ENCODE measurements around the gene PDE1C.
"Not testable (repeated sequence)": the region's sequence is repeated elsewhere in the genome, so short reads cannot be mapped to it uniquely, and the experiment has no call there.

The PDE1C gene

DNA sequence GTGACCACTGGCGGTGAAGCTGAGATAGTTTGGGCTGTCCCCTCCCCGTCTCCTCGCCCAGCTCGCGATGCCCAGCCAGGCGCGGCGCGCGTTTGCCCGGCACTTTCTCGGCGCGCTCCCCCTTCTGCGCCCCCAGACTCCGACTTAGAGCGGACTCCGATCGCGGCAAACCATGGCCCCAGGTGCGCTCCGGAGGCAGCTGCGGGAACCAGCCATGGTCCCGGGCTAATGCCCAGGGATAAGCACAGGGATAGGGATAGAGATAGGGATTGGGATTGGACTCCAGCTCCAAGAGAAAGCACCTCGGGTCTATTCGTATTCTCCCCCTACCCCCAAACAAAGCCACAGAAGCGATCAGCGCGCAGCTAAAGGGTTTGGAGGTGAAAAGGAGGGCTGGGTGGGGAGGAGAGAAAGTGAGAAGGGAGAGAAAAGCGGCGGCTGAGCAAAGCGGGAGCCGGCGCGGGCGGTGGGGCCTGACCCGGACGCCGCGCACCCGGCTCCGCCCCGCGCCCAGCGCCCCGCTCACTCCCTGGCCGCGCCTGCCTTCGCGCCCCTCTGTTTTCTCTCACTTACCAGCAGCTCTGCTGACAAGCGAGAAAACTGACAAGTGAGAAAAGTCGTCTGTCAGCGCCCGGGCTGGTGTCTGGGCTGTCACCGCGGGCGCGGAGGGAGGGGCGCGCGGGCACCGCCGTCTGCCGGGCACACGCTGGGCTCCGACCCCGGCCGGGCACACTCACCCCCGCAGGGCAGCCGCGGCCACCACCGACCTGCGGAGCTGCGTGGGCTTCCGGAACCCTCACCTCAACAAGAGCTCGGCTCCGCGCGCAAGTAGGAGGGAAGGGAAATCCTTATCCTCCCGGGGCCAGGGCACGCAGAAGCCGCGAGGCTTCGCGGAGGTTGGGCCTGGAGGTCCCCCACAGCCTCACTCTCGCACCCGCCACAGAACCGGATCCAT is at the start of gene PDE1C:
Gene PDE1C, minus strand, starts transcription at position 2 of the 955 bp plus-strand sequence.
- DNase-seq = no peak

DNA sequence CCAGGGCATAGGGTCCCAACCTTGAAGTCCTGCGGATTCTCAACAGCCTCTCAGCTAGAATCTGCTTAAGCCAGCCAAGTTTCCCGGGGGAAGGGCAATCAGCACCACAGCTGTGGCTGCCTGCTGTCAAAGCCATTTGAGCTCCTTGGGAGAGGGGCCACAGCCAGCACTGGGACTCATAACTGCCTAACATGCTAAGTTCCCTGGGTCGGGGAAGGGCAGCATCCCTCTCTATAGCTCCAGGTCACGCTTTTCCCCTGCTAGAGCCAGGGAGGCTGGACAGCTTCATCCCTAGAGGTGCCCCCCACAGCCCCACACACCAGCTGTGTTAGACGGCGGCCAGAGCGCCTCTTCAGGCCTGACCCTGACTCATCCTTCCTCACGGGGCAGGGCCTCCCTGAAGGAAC is 49.6 kb upstream of the PDE1C start:
- DNase-seq = no peak

DNA sequence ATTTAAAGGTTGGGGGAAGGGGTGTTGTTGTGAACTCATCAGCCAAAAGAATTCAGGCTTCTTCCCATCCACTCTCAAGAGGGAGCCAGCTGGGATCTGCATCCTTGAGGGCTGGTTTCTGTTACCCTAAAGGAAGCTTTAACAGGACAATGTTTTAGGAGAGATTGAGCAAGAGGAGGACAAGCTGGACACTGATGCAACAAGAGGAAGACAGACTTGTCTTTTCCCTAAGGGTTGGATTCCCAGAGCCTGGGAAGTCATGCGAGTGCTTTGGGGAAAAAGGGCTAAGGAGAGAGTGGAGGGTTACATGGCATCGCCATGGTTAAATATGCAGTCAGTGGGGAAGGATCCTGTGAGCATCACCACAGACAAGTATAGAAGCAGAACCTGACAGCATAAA is 47.6 kb upstream of the PDE1C start:
- DNase-seq = no peak

DNA sequence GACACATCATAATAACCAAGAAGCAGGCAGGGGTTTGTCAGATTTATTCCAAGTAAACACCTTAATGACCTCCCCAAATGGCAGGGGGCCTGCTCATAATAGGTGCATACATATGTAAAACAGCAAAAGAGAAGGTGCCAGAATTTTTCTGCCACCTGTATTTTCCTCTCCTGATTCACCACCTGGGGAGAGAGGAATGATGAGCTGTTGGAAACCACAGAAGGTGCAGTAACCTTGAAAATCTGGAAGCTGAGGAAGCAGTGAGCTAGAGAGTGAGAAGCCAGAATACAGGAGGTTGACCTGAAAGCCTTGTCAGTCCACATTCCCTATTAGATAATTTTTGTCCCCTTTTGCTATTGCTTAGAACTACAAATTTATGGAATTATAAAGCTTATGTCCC is 46.2 kb upstream of the PDE1C start:
- no peak for DNase-seq

DNA sequence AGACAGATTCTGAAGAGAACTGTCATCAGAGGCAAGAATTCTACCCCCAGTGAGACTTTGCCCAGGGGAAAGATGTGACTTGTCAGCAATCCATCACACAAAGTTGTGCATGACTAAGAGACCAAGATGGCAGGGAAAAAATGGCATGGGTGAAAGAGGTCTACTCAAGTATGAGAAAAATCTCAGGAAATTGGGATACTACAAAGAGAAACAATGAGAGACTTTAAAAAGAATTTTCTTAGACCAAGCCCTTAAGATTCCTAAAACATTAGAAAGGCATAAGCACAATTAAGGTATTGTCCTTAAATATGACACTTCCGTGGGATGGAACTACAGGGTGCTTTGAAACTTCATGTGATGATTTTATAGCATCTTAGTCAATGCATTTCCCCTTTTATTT is 45.6 kb upstream of the PDE1C start:
- no peak for DNase-seq

DNA sequence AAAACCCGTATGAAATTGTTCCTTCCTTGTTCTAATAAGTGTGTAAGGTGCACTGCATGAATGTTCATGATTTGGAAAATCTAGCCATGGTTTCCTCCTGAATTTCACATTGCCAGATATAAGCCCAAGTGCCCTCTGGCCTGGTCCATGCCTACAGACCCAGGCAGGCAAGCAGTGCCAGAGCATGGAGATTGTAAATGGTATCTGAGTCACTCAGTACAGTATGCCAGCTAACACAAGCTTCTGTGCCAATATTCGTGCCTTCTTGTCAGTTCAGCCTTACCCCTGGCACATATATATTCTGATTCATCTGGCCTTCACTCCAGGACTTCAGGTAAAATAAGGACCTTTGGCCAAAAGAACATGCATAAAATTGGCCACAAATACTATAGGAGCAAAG is 38.4 kb upstream of the PDE1C start:
- DNase-seq = no peak

DNA sequence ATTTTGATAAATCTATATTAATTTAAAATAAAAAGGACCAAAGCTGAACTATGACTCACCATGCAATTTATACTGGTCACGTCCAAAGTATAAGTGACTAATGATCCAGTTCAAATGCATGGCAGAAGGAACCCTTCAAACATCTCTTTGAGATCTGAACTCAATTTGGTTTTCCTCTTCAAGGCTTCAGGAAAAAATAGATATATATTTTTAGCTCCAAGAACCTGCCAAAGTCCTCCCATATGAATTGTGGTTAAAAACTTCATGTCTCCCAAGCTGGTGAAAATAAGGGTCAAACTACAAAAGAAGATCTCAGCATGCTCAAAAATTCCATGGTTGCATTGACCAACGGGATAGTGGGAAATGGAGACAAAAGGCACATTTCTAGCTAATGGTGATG is 34.6 kb upstream of the PDE1C start:
- DNase-seq = no peak

DNA sequence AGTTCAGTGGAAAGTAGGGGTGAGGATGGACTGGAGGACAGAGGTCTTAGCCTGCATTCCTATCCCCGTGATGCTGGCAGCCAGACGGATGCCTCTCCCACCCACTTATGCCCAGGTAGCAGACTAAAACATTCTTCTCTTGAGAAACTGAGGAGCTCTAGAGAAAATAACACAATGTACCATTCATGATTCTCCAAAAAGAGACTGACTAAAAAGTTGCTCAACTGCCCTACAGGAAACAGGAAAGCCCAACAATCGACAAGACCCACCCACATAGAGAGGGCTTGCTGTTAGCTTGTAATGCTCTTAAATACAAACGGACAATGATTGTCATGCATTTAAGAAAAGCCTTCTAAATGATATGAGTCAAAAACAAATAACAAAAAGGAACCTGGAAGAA is 33.2 kb upstream of the PDE1C start:
- DNase-seq = no peak

DNA sequence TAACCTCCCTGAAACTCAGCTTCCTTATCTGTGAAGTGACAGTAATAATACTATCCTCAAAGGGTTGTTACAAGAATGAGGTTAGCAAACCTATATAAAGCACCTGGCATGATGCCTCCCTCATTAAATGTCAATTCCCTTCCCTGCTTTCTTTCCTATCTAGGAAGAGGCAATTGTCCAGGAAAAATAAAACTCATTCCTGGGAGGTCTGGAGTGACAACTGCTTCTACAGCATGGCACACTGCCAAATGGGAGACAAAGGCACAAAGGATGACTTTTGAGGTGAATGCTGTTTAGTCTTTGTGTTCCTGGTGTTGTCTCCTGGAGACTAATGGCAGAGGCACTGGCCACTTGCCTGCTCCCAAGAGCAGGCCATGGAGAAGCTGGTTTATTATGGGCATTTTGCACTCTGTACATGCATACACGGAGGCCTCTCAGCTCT is 32.2 kb upstream of the PDE1C start:
- no peak for DNase-seq

DNA sequence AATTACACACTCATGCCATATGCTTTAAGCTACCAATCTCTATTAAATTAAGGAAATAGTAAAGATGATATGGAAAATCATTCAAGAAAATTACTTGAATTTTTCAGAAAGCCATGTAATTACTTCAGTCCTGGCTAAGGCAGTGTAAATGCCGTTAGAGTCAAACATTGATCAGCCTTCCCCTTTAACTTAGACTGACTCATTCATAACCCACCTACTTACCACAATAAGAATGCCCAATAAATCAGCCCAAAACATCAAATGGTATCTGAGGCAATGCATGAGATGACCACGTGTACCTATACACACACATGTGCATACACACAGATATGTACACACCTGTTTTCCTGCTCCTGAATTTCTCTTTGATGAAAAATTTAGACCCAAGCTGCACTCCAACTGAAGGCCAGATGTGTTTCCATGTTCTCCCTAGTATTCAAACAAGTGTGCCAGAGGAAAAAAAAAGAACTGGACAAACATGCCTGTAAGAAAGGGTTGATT is 30.2 kb upstream of the PDE1C start:
- DNase-seq = no peak

DNA sequence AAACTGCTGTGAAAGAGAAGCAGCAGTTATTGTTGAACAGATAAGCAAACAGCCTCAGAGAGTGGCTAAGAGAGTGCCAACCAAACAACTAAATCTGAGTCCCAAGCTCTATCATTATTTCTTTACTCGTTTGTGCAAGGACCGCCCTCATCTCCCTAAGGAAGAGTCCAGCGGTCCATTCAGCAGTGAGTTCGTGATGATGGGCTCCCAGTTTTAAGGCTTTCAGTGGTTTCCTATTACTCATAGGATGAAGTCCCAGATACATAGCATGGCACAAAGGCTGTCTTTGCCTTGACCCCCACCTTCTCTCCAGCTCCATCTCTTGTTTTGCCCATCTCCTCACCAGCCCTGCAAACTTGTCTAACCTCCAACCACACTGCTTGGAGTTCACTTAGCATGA is 24.3 kb upstream of the PDE1C start:
- no peak for DNase-seq

DNA sequence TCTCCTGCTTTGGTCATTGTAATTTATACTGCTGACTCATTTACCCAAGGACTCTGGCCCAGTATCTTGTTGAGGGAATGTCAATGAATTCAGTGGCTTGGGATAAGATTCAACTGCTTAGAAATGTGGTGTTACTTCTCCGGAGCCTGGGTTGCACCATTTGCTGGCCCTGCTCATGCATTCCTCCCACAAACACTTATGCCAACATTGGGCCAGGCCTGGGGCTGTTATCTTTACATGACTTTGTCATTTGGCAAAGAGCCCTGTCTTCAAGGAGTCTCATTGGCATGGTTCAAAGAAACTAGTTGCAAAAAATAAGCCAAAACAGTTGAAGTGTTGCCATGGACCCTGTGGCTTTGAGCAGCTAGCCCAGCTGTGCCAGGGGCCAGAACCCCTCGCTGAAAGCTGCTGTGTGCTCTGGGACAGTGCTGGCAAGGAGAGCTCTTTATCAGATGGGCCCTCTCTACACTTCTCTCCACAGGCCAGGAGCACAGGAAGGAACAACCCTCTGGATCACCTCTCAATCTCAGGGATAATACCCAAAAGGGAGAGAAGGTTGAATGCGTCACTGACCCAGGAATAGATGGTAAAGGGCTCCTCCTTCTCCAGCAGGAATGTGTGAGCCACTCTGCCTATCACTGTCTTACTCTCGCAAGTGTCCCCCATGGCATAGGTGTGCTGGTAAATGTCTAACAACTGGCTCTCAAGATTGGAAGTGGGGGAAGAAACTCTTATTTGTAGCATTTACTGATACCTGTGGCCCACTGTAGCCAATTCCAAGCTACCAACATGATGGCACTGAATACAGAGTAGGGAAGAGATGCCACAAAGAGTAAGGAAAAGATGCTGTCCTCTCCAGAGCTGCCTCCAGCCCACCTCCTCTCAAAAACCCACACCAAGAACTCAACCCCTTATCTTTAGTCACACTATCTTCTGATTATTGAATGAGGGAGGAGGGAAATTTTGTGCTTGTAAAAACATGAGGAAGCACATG is 23.5 kb upstream of the PDE1C start:
- no peak for DNase-seq

DNA sequence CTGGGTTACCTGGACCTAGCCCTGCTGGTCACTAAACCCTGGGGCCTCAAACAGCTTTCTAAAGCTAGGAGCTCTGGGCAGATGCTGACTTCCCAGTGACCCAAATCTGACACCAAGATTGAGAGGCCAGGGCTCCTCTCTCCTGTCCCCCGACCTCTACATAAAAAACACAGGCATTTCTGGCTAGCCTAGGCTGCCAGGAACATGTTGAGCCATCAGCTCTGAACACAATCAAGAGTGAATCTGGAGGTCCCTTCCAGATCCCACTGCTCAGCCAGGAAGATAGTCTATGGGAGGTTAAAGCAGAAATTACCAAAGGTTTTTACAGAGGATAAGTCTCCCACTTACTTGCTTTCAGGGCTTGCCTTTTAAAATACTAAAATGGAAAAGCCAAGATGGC is 22.1 kb upstream of the PDE1C start:
- no peak for DNase-seq

DNA sequence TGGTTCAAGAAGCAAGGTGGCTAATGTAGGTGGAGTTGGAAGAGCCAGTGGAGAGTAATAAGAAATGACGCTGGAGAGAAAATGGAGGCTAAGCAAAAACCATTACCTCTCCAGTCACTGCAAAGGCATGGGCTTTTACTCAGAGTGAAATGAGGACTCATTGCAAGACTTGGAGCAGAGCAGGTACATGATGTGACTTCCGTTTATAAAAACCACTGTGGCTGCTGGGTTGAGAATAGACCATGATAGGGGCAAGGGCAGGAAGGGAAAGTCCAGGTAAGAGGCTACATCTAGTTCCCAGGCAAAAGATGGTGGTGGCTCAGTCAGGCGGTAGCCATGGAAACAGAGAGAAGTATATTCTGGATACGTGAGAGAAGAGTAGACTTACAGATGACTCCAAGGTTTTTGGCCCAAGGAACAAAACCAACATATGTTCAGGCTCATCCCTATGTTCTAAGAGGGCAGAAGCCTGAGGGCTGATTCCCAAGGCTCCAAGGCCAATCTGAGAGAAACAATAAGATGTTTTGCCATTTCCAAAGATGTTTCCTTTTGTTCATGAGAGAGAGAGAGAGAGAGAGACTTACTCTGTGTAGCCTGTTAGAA is 21.5 kb upstream of the PDE1C start:
- no peak for DNase-seq

DNA sequence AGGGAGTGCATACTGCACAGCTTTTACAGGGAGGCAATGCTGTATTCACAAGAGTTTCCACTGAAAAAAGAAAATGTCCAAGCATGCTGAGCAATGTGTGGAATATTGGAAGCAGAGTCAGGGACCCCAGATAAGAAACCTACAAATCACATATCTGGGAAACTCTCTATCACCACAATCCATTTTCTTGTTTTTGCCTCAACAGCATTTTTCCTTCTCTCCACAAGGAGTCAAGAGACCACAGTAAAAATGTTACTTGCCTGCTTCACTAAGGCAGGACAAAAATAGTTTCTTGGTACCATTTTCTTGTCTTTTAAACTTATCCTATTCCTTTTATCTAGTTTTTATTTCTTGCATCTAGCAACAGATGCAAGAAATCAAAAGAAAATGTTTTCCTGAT is 19.5 kb upstream of the PDE1C start:
- no peak for DNase-seq

DNA sequence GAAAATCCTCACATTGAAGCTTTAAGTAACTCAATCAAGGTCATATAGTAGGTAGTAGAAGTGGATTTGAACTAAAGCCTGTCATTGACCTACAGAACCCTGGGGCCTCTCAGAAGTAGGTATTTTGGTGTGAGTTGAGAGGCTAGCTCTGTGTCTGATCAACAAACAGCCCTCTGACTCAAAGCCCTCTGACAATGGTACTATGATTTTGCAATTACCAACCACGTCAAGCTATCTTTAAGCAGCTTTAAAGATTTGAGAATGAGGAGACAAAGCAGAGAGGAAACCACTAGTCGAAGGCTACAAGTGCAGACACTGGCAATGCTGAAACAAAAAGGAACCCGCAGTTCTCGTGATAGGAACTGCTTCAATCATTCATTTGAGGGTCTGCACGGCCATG is 19.0 kb upstream of the PDE1C start:
- DNase-seq = no peak

DNA sequence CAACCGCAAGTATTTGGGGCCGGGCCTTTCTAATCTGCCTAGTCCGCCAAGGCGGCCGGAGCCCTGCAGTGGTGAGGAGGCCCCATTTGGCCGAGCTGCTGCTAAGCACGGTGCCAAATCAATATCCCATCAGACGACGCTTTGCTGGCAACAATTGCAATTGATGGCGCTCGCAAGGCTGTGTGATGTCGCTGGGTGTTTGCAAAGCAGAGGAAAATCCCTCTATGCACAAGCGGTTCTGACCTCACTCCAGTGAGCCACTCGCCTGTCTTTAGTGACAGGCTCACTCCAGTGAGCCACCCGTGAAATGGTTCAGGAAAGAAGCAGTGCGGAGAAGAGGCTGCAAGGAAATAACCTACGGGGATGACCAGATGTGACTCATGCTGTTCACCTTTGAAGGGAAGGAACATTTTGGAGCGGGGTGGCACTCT is 18.3 kb upstream of the PDE1C start:
- DNase-seq = no peak

DNA sequence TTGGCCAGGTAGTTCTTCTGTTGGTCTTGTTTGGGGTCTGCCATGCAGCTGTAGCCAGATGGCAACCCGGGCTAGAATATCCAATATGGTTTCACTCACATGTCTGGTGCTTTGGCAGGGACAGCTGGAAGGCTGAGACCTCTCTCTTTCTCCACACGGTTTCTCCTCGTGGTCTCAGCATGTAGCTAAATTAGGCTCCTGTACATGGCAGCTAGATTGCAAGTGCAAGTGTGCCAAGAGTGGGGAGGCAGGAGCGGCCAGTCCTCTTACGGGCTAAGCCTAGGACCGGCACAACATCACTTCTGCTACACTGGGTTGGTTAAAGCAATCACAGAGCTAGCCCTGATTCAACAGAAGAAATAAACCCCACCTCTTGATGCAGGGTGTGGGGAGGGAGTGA is 9.3 kb upstream of the PDE1C start:
- no peak for DNase-seq

DNA sequence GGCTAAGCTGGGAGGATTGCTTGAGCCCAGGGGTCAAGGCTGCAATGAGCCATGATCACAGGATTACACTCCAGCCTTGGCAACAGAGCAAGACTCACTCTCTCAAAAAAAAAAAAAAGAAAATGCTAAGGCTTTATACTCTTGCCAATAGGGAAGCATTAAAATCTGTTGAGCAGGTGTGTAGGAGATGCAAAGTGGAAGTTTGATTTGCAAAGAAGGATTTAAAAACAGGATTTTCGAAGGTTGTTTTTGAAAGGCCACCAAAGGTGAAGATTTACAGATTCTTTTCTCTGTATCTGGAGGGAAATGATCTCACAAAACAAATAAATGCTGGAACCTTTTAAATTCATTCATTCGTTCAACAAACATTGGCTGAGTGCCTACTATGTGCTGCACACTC is 8.6 kb upstream of the PDE1C start:
- no peak for DNase-seq

DNA sequence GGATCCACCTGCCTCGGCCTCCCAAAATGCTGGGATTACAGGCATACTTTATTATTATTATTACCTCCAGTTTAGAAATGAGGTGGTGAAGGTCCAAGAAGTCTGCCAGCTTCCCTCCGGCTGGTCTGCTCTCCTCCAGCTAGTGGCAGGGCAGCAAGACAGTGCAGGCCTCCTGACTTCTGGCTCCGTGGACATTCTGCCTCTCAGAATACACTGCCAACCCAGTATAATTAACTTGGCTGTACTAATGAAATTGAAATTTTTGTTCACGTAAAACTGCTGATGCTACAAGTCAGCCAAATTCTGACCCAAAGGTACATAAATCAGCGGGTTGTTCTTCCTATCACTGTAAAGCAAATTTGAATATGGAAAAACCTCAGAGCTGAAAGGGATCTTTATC is 7.6 kb upstream of the PDE1C start:
- no peak for DNase-seq

DNA sequence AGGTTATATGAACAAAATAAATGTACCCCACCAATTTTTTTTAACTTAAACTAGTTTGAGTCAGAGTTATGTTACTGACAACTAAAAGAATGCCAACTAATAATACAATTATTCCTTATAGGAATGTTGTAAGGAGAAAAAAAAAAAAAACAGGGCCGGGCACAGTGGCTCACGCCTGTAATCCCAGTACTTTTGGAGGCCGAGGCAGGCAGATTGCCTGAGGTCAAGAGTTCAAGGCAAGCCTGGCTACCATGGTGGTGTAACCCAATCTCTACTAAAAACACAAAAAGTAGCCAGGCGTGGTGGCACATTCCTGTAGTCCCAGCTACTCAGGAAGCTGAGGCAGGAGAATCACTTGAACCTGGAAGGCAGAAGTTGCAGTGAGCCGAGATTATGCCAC is 6.6 kb upstream of the PDE1C start:
- DNase-seq = not testable (repeated sequence)

DNA sequence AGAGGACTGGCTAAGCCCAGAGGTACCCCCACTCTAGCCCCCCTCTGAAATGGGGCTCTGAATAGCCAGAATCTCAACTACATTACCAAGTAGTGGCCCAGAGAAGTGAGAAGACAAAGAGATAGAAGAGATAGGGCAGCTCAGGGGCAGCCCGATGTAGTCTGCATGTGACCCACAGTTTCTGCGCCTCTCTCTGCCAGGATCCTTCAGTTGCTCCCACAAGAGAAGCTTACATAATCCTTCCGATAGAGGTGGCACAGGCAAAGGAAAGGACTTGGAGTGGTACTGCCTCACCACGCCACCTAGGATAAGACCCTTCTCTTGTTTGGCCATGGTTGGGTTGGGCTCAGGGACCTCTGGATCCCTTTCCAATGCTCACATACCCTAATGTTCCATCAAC is 5.4 kb upstream of the PDE1C start:
- DNase-seq = no peak
